ENCODE measurements around the gene KCNE3. TPM values are rescaled to one million over a fixed set of nuclear protein-coding genes. Genes with fewer than 3 reads are reported as not detected.

KCNE3 gene
- total and polyA plus RNA-seq, 2 of the 4 experiments (the other 2 are of a cell fraction) = 0.05 to 0.18 TPM

GRCh38 chr11:74507582-74507981 lies 40.2 kb upstream of the KCNE3 start (continued):
- TF ChIP-seq CHD1 (IDR thresholded peaks at IDR 0.05; ENCODE audit: low read depth, low read length) (no peak), CTCF (conservative IDR thresholded peaks at IDR 0.05; ENCODE audit: low read depth, low read length) (no peak), MAFK (IDR thresholded peaks at IDR 0.05; ENCODE audit: low read depth, low read length) (no peak)

DNA sequence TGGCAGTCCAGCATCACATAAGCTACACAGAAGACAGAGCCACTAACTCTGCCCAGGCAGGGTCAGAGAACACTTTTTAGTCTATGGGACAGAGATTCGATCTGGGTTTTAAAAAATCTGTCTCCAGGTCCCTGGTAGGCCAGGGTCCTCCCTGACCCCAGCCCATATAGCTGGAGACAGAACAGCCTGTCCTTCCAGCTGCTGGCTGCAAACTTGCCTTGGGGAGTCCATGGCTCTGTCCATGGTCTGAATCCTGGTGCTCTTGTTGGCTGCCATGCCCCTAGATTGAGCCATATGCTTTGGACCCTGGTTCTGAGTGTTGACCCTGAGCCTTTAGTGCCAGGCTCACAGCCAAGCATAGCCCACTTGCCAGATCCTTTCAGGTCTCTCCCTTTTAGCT lies 39.5 kb upstream of the KCNE3 start:
- ATAC-seq (ENCODE audit: low read depth) (no peak), DNase-seq (no peak)
- no peaks in the 10 kb centered on the region for H3K79me1 ChIP-seq (ENCODE audit: low read depth in 1 of 2, low read length in 2 of 2)
- H2AFZ ChIP-seq (replicated peaks; ENCODE audit: low read length, poor library complexity) = no peak overlapping the region
- no peak overlapping the region for H4K91ac ChIP-seq (ENCODE audit: insufficient read depth, low read depth, low read length)
- WGBS, 2 experiments (ENCODE audit: extremely low coverage in 2 of 2, insufficient read length in 1 of 2) = no CpG with 5 or more reads among the region's 1 CpG
- dilution Hi-C loops (cut with HindIII; ENCODE audit: low sequenced_read_pairs, unreplicated experiment) = no loop called here
- no peaks in the 10 kb centered on the region for H4K20me1 ChIP-seq (ENCODE audit: insufficient read depth, low read length)
- no peak overlapping the region for H4K5ac ChIP-seq (ENCODE audit: low read depth, low read length)
- POLR2A ChIA-PET (ENCODE audit: unreplicated experiment) = no interaction called here
- H3K9me1 ChIP-seq (ENCODE audit: insufficient read depth, low read length) = peaks cover 6% of the 10 kb centered on the region
- H3K14ac ChIP-seq (replicated peaks; ENCODE audit: low read depth, low read length) = no peak overlapping the region
- no TSS peak for BruUV-seq (replicated peaks)
- H3K4me2 ChIP-seq (ENCODE audit: low read depth, low read length) = no peak overlapping the region
- H3K4ac ChIP-seq (ENCODE audit: low read depth, low read length) = no peak overlapping the region
- H3K56ac ChIP-seq (ENCODE audit: extremely low read depth, insufficient read depth, low read length) = no peak overlapping the region
- H3K18ac ChIP-seq (ENCODE audit: low read depth, low read length) = no peak overlapping the region
- no peak overlapping the region for H2BK5ac ChIP-seq (ENCODE audit: low read depth, low read length, poor library complexity, severe bottlenecking)
- H4K8ac ChIP-seq (ENCODE audit: low read depth in 2 of 2, low read length in 2 of 2) = no peak overlapping the region
- peaks cover 16% of the 10 kb centered on the region for H3K27me3 ChIP-seq (ENCODE audit: control insufficient read depth, insufficient read depth, low read length)
- H3K9ac ChIP-seq (ENCODE audit: low read depth, low read length) = no peak overlapping the region
- no peak overlapping the region for H3K27ac ChIP-seq (ENCODE audit: insufficient read depth, low read length)
- no peak overlapping the region for H3K23ac ChIP-seq (ENCODE audit: low read depth, low read length)
- H2AK5ac ChIP-seq (ENCODE audit: low read depth, low read length) = no peak overlapping the region
- CTCF ChIA-PET = no interaction called here
- intact Hi-C loops (cut with micrococcal nuclease) = no loop called here
- H2BK15ac ChIP-seq (ENCODE audit: low read depth, low read length) = no peak overlapping the region
- H2AK9ac ChIP-seq (replicated peaks; ENCODE audit: low read depth, low read length, poor library complexity) = no peak overlapping the region
- H2BK120ac ChIP-seq (ENCODE audit: low read depth, low read length) = no peak overlapping the region
- peaks cover 2% of the 10 kb centered on the region; the same call in 1 of the 2 replicates for H3K4me1 ChIP-seq (ENCODE audit: control insufficient read depth, insufficient read depth, low read length)
- no peak overlapping the region for H3K4me3 ChIP-seq (ENCODE audit: insufficient read depth, low read depth, low read length)
- no peak overlapping the region for H2BK20ac ChIP-seq (ENCODE audit: low read depth, low read length)
- H3K36me3 ChIP-seq (ENCODE audit: control insufficient read depth, insufficient read depth, low read length) = no peaks in the 10 kb centered on the region
- peaks cover 3% of the 10 kb centered on the region; the same call in 1 of the 2 replicates for H3K9me3 ChIP-seq (ENCODE audit: control insufficient read depth, insufficient read depth, low read length)
- in situ Hi-C loops (cut with MboI; ENCODE audit: low sequenced_read_pairs) = no loop called here
- TF ChIP-seq RCOR1 (IDR thresholded peaks at IDR 0.05; ENCODE audit: insufficient replicate concordance, low read length) (no peak), ELK1 (IDR thresholded peaks at IDR 0.05; ENCODE audit: borderline replicate concordance, low read depth, low read length) (no peak), CHD1 (IDR thresholded peaks at IDR 0.05; ENCODE audit: low read depth, low read length) (no peak), MXI1 (IDR thresholded peaks at IDR 0.05; ENCODE audit: borderline replicate concordance, low read depth, low read length) (no peak), BHLHE40 (IDR thresholded peaks at IDR 0.05; ENCODE audit: low read depth, low read length) (no peak), NFE2L2 (IDR thresholded peaks at IDR 0.05; ENCODE audit: low read depth, low read length) (no peak), RFX5 (IDR thresholded peaks at IDR 0.05; ENCODE audit: low read depth, low read length) (no peak), POLR2A (IDR thresholded peaks at IDR 0.05; ENCODE audit: low read depth, low read length) (no peak), USF2 (IDR thresholded peaks at IDR 0.05; ENCODE audit: low read depth, low read length) (no peak), FOS (IDR thresholded peaks at IDR 0.05; ENCODE audit: low read depth, low read length) (no peak), CEBPB (IDR thresholded peaks at IDR 0.05; ENCODE audit: low read depth, low read length) (no peak)
